ENCODE data around the gene PRRT1. TPM values are rescaled to one million over a fixed set of nuclear protein-coding genes. Genes with fewer than 3 reads are reported as not detected.

The PRRT1 gene
- total RNA-seq, 1 experiment from 2014 or later = 1.9 TPM

- H2AFZ ChIP-seq (ENCODE audit: low read length) = no peak overlapping the region
- H3K79me1 ChIP-seq (ENCODE audit: insufficient read depth, low read depth, low read length, poor library complexity, severe bottlenecking) = no peaks in the 10 kb centered on the region
Measured at GRCh38 chr6:32154514-32155161, 2.9 kb upstream of the PRRT1 start.

More at GRCh38 chr6:32154514-32155161, 2.9 kb upstream of the PRRT1 start:
- no peak overlapping the region for H4K91ac ChIP-seq (ENCODE audit: insufficient read length, low read depth, low read length)
- peaks cover 29% of the 10 kb centered on the region for H3K23me2 ChIP-seq (ENCODE audit: insufficient read length, low read depth, low read length, poor library complexity, severe bottlenecking)
- H4K8ac ChIP-seq (replicated peaks; ENCODE audit: insufficient read length, low read depth, low read length) = no peak overlapping the region
- no peaks in the 10 kb centered on the region for H3K9me3 ChIP-seq (ENCODE audit: control insufficient read depth, low read depth, low read length)
- H3K14ac ChIP-seq (ENCODE audit: insufficient read depth, low read length) = peak overlapping the region; percentile 9; the same call in 1 of the 2 replicates
- H3K4ac ChIP-seq (ENCODE audit: low read depth, low read length) = no peak overlapping the region
- peaks cover 24 to 42% (median 27%) of the 10 kb centered on the region in 3 experiments for H3K36me3 Mint-ChIP-seq (ENCODE audit: insufficient read depth in 1 of 3, low read depth in 3 of 3)
- no peaks in the 10 kb centered on the region; the same call in 1 of the 2 replicates for H3K79me2 ChIP-seq (ENCODE audit: insufficient read depth, low read length)
- peak overlapping the region; percentile 51 for H3K9ac ChIP-seq (ENCODE audit: extremely low read depth, insufficient read length, low read length)
- H2BK15ac ChIP-seq (ENCODE audit: low read depth, low read length) = no peak overlapping the region
- H3T11ph ChIP-seq (ENCODE audit: low read length) = no peak overlapping the region
- no peaks in the 10 kb centered on the region for H4K20me1 ChIP-seq (ENCODE audit: control insufficient read depth, insufficient read depth, insufficient read length)
- H3K27me3 ChIP-seq (ENCODE audit: insufficient read depth, low read length) = no peaks in the 10 kb centered on the region; the same call in 1 of the 2 replicates
- H3K18ac ChIP-seq (ENCODE audit: insufficient read length, low read depth, low read length) = peak overlapping the region; percentile 54
- no peak overlapping the region for H2BK5ac ChIP-seq (ENCODE audit: insufficient read length, low read length)
- H3K4me2 ChIP-seq (ENCODE audit: insufficient read depth, insufficient read length, low read length) = peak overlapping the region; percentile 81
- no peak overlapping the region for H3K23ac ChIP-seq (ENCODE audit: insufficient read length, low read depth, low read length)
- H3K56ac ChIP-seq (ENCODE audit: insufficient read length, low read depth, low read length) = no peak overlapping the region
- no CpG with 5 or more reads among the region's 34 CpGs for WGBS (ENCODE audit: extremely low coverage, insufficient read length, low lambda C conversion rate)
- no peak overlapping the region for H2AK5ac ChIP-seq (ENCODE audit: insufficient read length, low read length)
- H3K4me1 ChIP-seq (ENCODE audit: insufficient read depth, low read length) = peaks cover 2% of the 10 kb centered on the region; the same call in 1 of the 2 replicates
- H3K27ac Mint-ChIP-seq = peak overlapping the region; percentile 76 to 99 (median 99); a peak in 5 of 7 replicates
- H3K9me3 Mint-ChIP-seq = no peaks in the 10 kb centered on the region
- H3K27me3 Mint-ChIP-seq (ENCODE audit: low read depth) = peaks cover 4% of the 10 kb centered on the region
- peaks cover 35 to 38% of the 10 kb centered on the region in 2 experiments for H3K4me1 Mint-ChIP-seq
- no peak overlapping the region for H2BK12ac ChIP-seq (ENCODE audit: insufficient read length, low read depth, low read length)
- H2BK20ac ChIP-seq (ENCODE audit: low read depth, low read length, poor library complexity, severe bottlenecking) = no peak overlapping the region
- no peak overlapping the region for H3K27ac ChIP-seq (ENCODE audit: insufficient read length, low read depth, low read length)
- H3K4me3 Mint-ChIP-seq = peak overlapping the region; percentile 97 to 98
- no peak overlapping the region for H4K5ac ChIP-seq (ENCODE audit: insufficient read length, low read depth, low read length)
- no peak overlapping the region for H2BK120ac ChIP-seq (ENCODE audit: low read depth, low read length, poor library complexity, severe bottlenecking)
- TF ChIP-seq CTCF (conservative IDR thresholded peaks at IDR 0.05) = peak; percentile 66
- DNase-seq = peak; percentile 82

Measured in H9 (cell line).